Tibial artery (tissue), 4 donors: Measurements from ENCODE around the gene HES2.

ENCODE experiments used
- DNase-seq, 2 donors: peaks; one replicate each; pipeline ENCODE4 v3.0.0-alpha.2; 2019
- H3K27ac ChIP-seq, 2 donors: fragments of 200-600 bp; sonication (generic) in 1 of 2; 1 replicate in 1 of 2; 2 replicates in 1 of 2; pipeline ENCODE4 v1.5.1; 2018 to 2019; ENCODE audit warnings: mild to moderate bottlenecking in 1 of 2
- H3K27me3 ChIP-seq, 2 donors: fragments of 200-600 bp; sonication (generic) in 1 of 2; one replicate each; pipeline versions ENCODE4 v1.5.1 to v1.6.0; 2016 to 2019
- H3K36me3 ChIP-seq, 3 donors: fragments of 200-600 bp; sonication (generic) in 2 of 3; one replicate each; pipeline ENCODE4 v1.5.1; 2016 to 2019; ENCODE audit warnings: mild to moderate bottlenecking in 2 of 3
- H3K4me1 ChIP-seq, 4 donors: fragments of 200-600 bp; sonication (generic) in 2 of 4; 1 replicate in 3 of 4; 2 replicates in 1 of 4; pipeline ENCODE4 v1.5.1; 2016 to 2019
- H3K4me3 ChIP-seq, 2 donors: fragments of 200-600 bp; sonication (generic) in 1 of 2; 1 replicate in 1 of 2; 2 replicates in 1 of 2; pipeline ENCODE4 v1.5.1; 2018 to 2019; ENCODE audit warnings: mild to moderate bottlenecking in 2 of 2
- H3K9me3 ChIP-seq, 3 donors: fragments of 200-600 bp; sonication (generic) in 1 of 3; one replicate each; pipeline ENCODE4 v1.5.1; 2016 to 2019
- CTCF ChIP-seq, 2 experiments: fragments of 200-600 bp in 1 of 2; fragments of 450-650 bp in 1 of 2; IDR thresholded peaks; one replicate each; pipeline ENCODE4 v1.5.1; 2017 to 2019; ENCODE audit warnings: antibody characterized with exemption in 2 of 2, mild to moderate bottlenecking in 1 of 2, moderate library complexity in 1 of 2
- intact Hi-C: fragments of 100-400 bp; cut with DNase I; formaldehyde crosslinking; loops from one replicate; pipeline ENCODE4 v1.15.0; 2023; ENCODE audit warnings: low total_unique reads

Gene HES2

GRCh38 chr1:6418668-6419396, 887 bp downstream of the HES2 start:
- Histone ChIP-seq H3K9me3 (no peaks in the 10 kb centered on the region), H3K4me3 (no peak overlapping the region), H3K36me3 (no peaks in the 10 kb centered on the region), H3K4me1 (peaks cover 0 to 45% (median 31%) of the 10 kb centered on the region in 4 donors), H3K27me3 (peaks cover 0 to 100% of the 10 kb centered on the region in 2 donors), H3K27ac (no peak overlapping the region)
- intact Hi-C loops = no loop called here
- no peak for DNase-seq
- no peak for TF ChIP-seq CTCF (IDR thresholded peaks at IDR 0.05)

- H3K27ac ChIP-seq = no peak overlapping the region
- peaks cover 0 to 37% (median 24%) of the 10 kb centered on the region in 4 donors for H3K4me1 ChIP-seq
- peaks cover 0 to 100% of the 10 kb centered on the region in 2 donors for H3K27me3 ChIP-seq
- H3K36me3 ChIP-seq = no peaks in the 10 kb centered on the region
- no peaks in the 10 kb centered on the region for H3K9me3 ChIP-seq
- DNase-seq = no peak
- no peak overlapping the region for H3K4me3 ChIP-seq
- intact Hi-C loops = no loop called here
- TF ChIP-seq CTCF (IDR thresholded peaks at IDR 0.05) = no peak
Measured at GRCh38 chr1:6417961-6418667, 1.6 kb downstream of the HES2 start.

- H3K27ac ChIP-seq = no peak overlapping the region
- TF ChIP-seq CTCF (IDR thresholded peaks at IDR 0.05) = no peak
Measured at GRCh38 chr1:6416906-6417305, 2.8 kb downstream of the HES2 start.

GRCh38 chr1:6416295-6416656, 3.4 kb downstream of the HES2 start:
- Histone ChIP-seq H3K36me3 (no peaks in the 10 kb centered on the region), H3K4me1 (peaks cover 0 to 32% (median 21%) of the 10 kb centered on the region in 4 donors), H3K4me3 (no peak overlapping the region), H3K27me3 (peaks cover 0 to 98% of the 10 kb centered on the region in 2 donors), H3K27ac (no peak overlapping the region), H3K9me3 (no peaks in the 10 kb centered on the region)
- intact Hi-C loops = no loop called here
- no peak for DNase-seq
- TF ChIP-seq CTCF (IDR thresholded peaks at IDR 0.05) = no peak

More at GRCh38 chr1:6416906-6417305, 2.8 kb downstream of the HES2 start:
- intact Hi-C loops = no loop called here
- Histone ChIP-seq H3K4me3 (no peak overlapping the region), H3K9me3 (no peaks in the 10 kb centered on the region), H3K27me3 (peaks cover 0 to 98% of the 10 kb centered on the region in 2 donors), H3K36me3 (no peaks in the 10 kb centered on the region), H3K4me1 (peaks cover 0 to 32% (median 21%) of the 10 kb centered on the region in 4 donors)
- DNase-seq = no peak

GRCh38 chr1:6414881-6415626, 4.7 kb downstream of the HES2 start:
- TF ChIP-seq CTCF (IDR thresholded peaks at IDR 0.05) = no peak
- Histone ChIP-seq H3K36me3 (no peaks in the 10 kb centered on the region), H3K27me3 (peaks cover 0 to 98% of the 10 kb centered on the region in 2 donors), H3K27ac (no peak overlapping the region), H3K4me3 (no peak overlapping the region), H3K9me3 (no peaks in the 10 kb centered on the region), H3K4me1 (peaks cover 0 to 25% (median 14%) of the 10 kb centered on the region in 4 donors)
- DNase-seq = no peak
- intact Hi-C loops = no loop called here
